ENCODE data around the gene EEF1A1.
A peak's percentile ranks its signal among the peaks of the same experiment; 100 is the strongest.
"Not testable (repeated sequence)": the region's sequence is repeated elsewhere in the genome, so short reads cannot be mapped to it uniquely, and the experiment has no call there.

The EEF1A1 gene

GRCh38 chr6:73538116-73538779 is 17.4 kb upstream of the EEF1A1 start:
- no peak for DNase-seq (ENCODE audit: low read depth, low spot score)

GRCh38 chr6:73537677-73538076 is 16.8 kb upstream of the EEF1A1 start:
- DNase-seq (ENCODE audit: low read depth, low spot score) = no peak

- no peak for DNase-seq (ENCODE audit: low read depth, low spot score)
Measured at GRCh38 chr6:73534628-73535027, 13.8 kb upstream of the EEF1A1 start.

GRCh38 chr6:73532293-73532692 is 11.5 kb upstream of the EEF1A1 start:
- DNase-seq (ENCODE audit: low read depth, low spot score) = no peak

- DNase-seq (ENCODE audit: low read depth, low spot score) = no peak
Measured at GRCh38 chr6:73528897-73529296, 8.1 kb upstream of the EEF1A1 start.

GRCh38 chr6:73525546-73526330 is 4.9 kb upstream of the EEF1A1 start:
- DNase-seq (ENCODE audit: low read depth, low spot score) = no peak

- peak; percentile 88 for DNase-seq (ENCODE audit: low read depth, low spot score)
Measured at GRCh38 chr6:73523434-73524123, 2.7 kb upstream of the EEF1A1 start.

- DNase-seq (ENCODE audit: low read depth, low spot score) = no peak
Measured at GRCh38 chr6:73521351-73521985, 636 bp upstream of the EEF1A1 start.

GRCh38 chr6:73519926-73520687 is 725 bp downstream of the EEF1A1 start:
- DNase-seq (ENCODE audit: low read depth, low spot score) = peak; percentile 68

- peak; percentile 16 for DNase-seq (ENCODE audit: low read depth, low spot score)
Measured at GRCh38 chr6:73518982-73519881, 1.6 kb downstream of the EEF1A1 start.

GRCh38 chr6:73518100-73518981 is 2.5 kb downstream of the EEF1A1 start:
- DNase-seq (ENCODE audit: low read depth, low spot score) = not testable (repeated sequence)

- DNase-seq (ENCODE audit: low read depth, low spot score) = peak; percentile 17
Measured at GRCh38 chr6:73516514-73517489, 4.0 kb downstream of the EEF1A1 start.

- DNase-seq (ENCODE audit: low read depth, low spot score) = peak; percentile 68
Measured at GRCh38 chr6:73515204-73515655, 5.6 kb downstream of the EEF1A1 start.

- DNase-seq (ENCODE audit: low read depth, low spot score) = no peak
Measured at GRCh38 chr6:73514746-73515110, 6.1 kb downstream of the EEF1A1 start.

- no peak for DNase-seq (ENCODE audit: low read depth, low spot score)
Measured at GRCh38 chr6:73513496-73513854, 7.4 kb downstream of the EEF1A1 start.

GRCh38 chr6:73511796-73512195 is 9.0 kb downstream of the EEF1A1 start:
- DNase-seq (ENCODE audit: low read depth, low spot score) = peak; percentile 53

- no peak for DNase-seq (ENCODE audit: low read depth, low spot score)
Measured at GRCh38 chr6:73509851-73510250, 11.0 kb downstream of the EEF1A1 start.

- no peak for DNase-seq (ENCODE audit: low read depth, low spot score)
Measured at GRCh38 chr6:73508776-73509175, 12.1 kb downstream of the EEF1A1 start.
